ENCODE measurements around the gene ABTB1. TPM values are rescaled to one million over a fixed set of nuclear protein-coding genes. Genes with fewer than 3 reads are reported as not detected.

The ABTB1 gene
- total RNA-seq, 1 donor from 2014 or later, result 35.0 TPM

GRCh38 chr3:127628788-127629466, 43.8 kb upstream of the ABTB1 start, which contains the start of gene PODXL2:
TSS of gene PODXL2 (plus strand) at chr3:127629185. CDS start at chr3:127629220, 35 bp downstream.
- Mint-ChIP-seq H3K9me3 (ENCODE audit: unreplicated experiment) (peaks cover 20% of the 10 kb centered on the region), H3K4me3 (ENCODE audit: unreplicated experiment) (peak within 1 kb of the TSS; percentile 93), H3K27me3 (ENCODE audit: unreplicated experiment) (peaks cover 16% of the 10 kb centered on the region), H3K4me1 (ENCODE audit: low read depth, unreplicated experiment) (peaks cover 25% of the 10 kb centered on the region), H3K27ac (ENCODE audit: unreplicated experiment) (peak within 1 kb of the TSS; percentile 88), H3K36me3 (ENCODE audit: unreplicated experiment) (peaks cover 3% of the 10 kb centered on the region)
- TF ChIP-seq, protein P1, sequence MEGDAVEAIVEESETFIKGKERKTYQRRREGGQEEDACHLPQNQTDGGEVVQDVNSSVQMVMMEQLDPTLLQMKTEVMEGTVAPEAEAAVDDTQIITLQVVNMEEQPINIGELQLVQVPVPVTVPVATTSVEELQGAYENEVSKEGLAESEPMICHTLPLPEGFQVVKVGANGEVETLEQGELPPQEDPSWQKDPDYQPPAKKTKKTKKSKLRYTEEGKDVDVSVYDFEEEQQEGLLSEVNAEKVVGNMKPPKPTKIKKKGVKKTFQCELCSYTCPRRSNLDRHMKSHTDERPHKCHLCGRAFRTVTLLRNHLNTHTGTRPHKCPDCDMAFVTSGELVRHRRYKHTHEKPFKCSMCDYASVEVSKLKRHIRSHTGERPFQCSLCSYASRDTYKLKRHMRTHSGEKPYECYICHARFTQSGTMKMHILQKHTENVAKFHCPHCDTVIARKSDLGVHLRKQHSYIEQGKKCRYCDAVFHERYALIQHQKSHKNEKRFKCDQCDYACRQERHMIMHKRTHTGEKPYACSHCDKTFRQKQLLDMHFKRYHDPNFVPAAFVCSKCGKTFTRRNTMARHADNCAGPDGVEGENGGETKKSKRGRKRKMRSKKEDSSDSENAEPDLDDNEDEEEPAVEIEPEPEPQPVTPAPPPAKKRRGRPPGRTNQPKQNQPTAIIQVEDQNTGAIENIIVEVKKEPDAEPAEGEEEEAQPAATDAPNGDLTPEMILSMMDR (IDR thresholded peaks at IDR 0.05; ENCODE audit: partially characterized antibody, unreplicated experiment), result no peak
- peak; percentile 75 for DNase-seq

DNA sequence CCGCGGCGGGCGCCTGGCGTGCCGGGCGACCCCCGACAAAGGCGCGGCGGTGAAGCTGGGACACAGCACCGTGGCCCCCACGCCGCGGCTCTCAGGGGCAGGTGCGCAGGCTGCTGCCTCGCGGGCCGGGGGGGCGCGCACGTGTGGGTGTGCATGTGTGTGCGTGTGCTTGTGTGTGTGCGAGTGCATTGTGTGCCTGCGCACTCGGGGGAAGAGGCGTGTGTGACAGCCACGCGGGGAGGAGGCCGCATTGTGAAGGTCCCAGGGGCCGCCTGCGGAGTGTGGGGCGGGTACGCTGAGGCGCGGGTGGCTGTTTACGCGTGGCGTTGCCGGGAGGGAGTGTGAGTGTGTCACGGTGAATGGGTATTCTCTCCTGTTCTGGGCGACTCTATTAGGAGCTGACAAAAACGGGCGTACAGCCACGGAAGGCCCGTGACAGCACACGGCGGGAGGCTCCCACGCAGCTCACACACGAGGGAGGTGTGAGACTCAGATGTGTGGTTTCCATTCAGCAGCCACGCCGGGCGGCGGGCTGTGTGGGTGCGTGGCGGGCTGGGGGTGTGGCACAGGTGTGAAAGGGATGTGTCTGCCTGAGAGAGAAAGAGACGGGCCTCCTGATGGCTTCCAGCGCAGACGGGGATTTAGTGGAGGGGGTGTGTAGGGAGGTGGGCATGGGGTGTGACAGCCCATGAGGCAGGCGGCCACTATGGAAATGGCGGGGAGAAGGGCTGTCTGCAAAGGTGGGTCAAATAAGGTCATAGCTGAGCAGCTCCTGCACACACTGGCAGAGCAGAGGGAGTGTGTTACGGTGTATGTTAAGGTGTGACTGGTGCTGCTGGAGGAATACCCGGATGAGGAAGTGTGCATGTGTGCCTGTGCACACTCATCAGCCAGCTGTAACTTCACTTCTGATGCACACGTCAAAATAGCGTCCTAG, 43.0 kb upstream of the ABTB1 start:
- peak overlapping the region; percentile 93 for H3K4me3 Mint-ChIP-seq (ENCODE audit: unreplicated experiment)
- H3K27ac Mint-ChIP-seq (ENCODE audit: unreplicated experiment), result peak overlapping the region; percentile 88
- H3K27me3 Mint-ChIP-seq (ENCODE audit: unreplicated experiment), result peaks cover 16% of the 10 kb centered on the region
- TF ChIP-seq, protein P1 (IDR thresholded peaks at IDR 0.05; ENCODE audit: partially characterized antibody, unreplicated experiment), result no peak
- peaks cover 25% of the 10 kb centered on the region for H3K4me1 Mint-ChIP-seq (ENCODE audit: low read depth, unreplicated experiment)
- peaks cover 3% of the 10 kb centered on the region for H3K36me3 Mint-ChIP-seq (ENCODE audit: unreplicated experiment)
- peaks cover 20% of the 10 kb centered on the region for H3K9me3 Mint-ChIP-seq (ENCODE audit: unreplicated experiment)
- peak; percentile 36 for DNase-seq

DNA sequence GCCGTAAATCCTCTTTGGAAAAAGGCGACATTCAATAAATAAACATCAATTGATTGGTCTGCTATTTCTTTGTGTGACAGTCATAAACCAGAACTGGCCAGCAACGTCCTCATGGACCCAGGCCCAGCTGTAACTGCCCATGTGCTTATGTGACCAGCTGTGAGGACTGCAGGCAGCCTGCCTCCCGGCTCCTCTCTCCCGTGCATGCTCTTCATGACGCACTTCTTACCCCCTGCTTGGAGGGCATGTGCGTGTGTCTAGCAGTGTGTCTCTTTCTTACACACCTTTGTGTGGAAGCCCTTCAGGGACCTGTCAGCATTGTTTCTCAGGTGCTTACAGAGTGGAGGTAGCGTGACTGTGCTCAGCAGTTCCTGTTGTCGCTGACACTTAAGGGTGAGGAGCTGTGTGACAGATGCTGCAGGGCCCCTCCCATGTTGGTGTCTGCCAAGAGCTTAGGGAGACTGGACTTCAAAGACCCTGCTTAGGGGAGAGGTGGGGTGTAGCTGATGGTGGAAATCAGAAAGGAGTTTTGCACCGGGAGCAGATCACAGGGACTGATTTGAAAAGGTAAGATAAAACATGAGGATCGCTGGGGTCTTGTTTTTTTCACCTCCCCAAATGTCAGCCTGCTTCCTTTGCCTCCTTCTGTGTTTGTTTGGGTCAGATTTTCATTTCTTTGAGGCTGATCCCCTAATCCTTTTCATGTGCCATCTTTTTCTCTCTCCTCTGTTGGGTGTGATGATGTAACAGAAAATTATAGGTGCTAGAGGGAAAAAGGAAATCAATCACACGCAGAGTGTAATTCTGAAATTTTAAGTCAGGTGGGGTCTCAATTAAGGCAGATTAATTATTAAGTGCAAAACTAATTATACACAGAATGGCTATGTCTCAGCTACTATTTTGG, 41.7 kb upstream of the ABTB1 start:
- H3K4me3 Mint-ChIP-seq (ENCODE audit: unreplicated experiment), result peak overlapping the region; percentile 93
- H3K27ac Mint-ChIP-seq (ENCODE audit: unreplicated experiment), result peak overlapping the region; percentile 88
- TF ChIP-seq, protein P1 (IDR thresholded peaks at IDR 0.05; ENCODE audit: partially characterized antibody, unreplicated experiment), result no peak
- peaks cover 20% of the 10 kb centered on the region for H3K9me3 Mint-ChIP-seq (ENCODE audit: unreplicated experiment)
- H3K36me3 Mint-ChIP-seq (ENCODE audit: unreplicated experiment), result peaks cover 3% of the 10 kb centered on the region
- DNase-seq, result peak; percentile 48
- peaks cover 16% of the 10 kb centered on the region for H3K27me3 Mint-ChIP-seq (ENCODE audit: unreplicated experiment)
- H3K4me1 Mint-ChIP-seq (ENCODE audit: low read depth, unreplicated experiment), result peaks cover 27% of the 10 kb centered on the region

DNA sequence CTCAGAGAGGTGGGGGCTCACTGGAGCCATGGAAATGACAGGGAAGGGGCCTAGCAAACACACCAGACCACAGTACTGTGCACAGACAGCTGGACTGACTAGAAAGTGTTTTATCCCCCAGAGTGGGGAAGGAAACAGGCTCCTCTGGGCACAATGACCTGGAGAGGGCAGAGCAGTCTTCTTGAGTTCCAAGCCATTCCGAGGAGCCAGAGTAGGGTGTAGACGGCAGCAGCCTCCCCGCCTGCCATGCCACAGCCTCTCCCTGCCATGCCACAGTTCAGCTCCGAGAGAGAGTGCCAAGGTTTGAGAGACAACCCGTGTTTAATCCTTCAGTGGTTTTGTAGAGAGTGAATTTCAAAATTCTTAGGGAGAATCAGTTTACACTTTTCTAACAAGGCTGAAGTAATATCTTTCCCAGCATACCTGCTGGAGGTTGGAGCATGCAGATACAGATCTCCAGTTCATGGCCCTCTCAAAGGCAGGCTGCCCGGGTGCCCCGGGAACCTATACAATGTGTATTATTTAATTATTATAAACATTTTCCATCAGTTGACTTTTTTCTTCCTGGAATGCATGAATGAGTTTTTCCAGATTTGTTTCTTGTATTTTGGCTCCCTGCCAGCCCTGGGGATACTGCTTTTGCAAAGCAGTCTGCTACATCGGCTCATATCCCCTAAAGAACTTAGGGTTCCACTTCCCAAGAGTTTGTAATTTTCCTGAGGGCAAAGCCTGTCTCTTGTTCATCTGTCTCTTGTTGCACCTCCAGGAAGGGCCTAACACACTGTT, 40.5 kb upstream of the ABTB1 start:
- Mint-ChIP-seq H3K36me3 (ENCODE audit: unreplicated experiment) (peaks cover 3% of the 10 kb centered on the region), H3K4me3 (ENCODE audit: unreplicated experiment) (peak overlapping the region; percentile 93), H3K27ac (ENCODE audit: unreplicated experiment) (peak overlapping the region; percentile 13), H3K4me1 (ENCODE audit: low read depth, unreplicated experiment) (peaks cover 28% of the 10 kb centered on the region), H3K27me3 (ENCODE audit: unreplicated experiment) (peaks cover 16% of the 10 kb centered on the region), H3K9me3 (ENCODE audit: unreplicated experiment) (peaks cover 20% of the 10 kb centered on the region)
- TF ChIP-seq, protein P1 (IDR thresholded peaks at IDR 0.05; ENCODE audit: partially characterized antibody, unreplicated experiment), result no peak
- DNase-seq, result no peak

All from glutamatergic neuron (in vitro differentiated cells).